MM.1S (cell line): ENCODE results near the gene IFIT1.
"Not testable (repeated sequence)": the region's sequence is repeated elsewhere in the genome, so short reads cannot be mapped to it uniquely, and the experiment has no call there.

Experiments used
- CTCF ChIP-seq: fragments of 300-600 bp; sonication (generic); IDR thresholded peaks from 2 replicates; pipeline ENCODE4 v1.5.1; 2016; ENCODE audit warnings: antibody characterized with exemption, low read length, mixed read lengths
- EZH2 ChIP-seq: fragments of 300-600 bp; sonication (generic); optimal IDR thresholded peaks from 2 replicates; pipeline ENCODE3; 2017; ENCODE audit warnings: low read depth, mild to moderate bottlenecking, antibody characterized with exemption, low read length, mixed read lengths
- EZH2phosphoT487 ChIP-seq: fragments of 300-600 bp; sonication (generic); IDR thresholded peaks from 2 replicates; pipeline ENCODE4 v1.6.1; 2018; ENCODE audit warnings: antibody characterized with exemption, low read length

GRCh38 chr10:89412276-89412675 is 19.9 kb downstream of the IFIT1 start:
- not testable (repeated sequence) for TF ChIP-seq CTCF, EZH2, EZH2phosphoT487
